Testis (tissue), 3 donors: ENCODE data around the gene NKX2-3. TPM values are rescaled to one million over a fixed set of nuclear protein-coding genes. Genes with fewer than 3 reads are reported as not detected.

Source experiments
- DNase-seq: peaks from one replicate; pipeline ENCODE4 v3.0.0-alpha.2; 2019
- H3K27ac ChIP-seq, 2 donors: fragments of 200-600 bp; sonication (generic); one replicate each; pipeline ENCODE4 v1.5.1; 2019
- H3K27me3 ChIP-seq: fragments of 200-600 bp; sonication (generic); one replicate; pipeline ENCODE4 v1.5.1; 2019
- H3K36me3 ChIP-seq: fragments of 200-600 bp; sonication (generic); one replicate; pipeline ENCODE4 v1.5.1; 2017; ENCODE audit warnings: low read depth; ENCODE audit errors: missing control alignments
- H3K4me1 ChIP-seq: fragments of 200-600 bp; sonication (generic); one replicate; pipeline ENCODE4 v1.5.1; 2019
- H3K4me3 ChIP-seq, 2 donors: fragments of 200-600 bp; sonication (generic); one replicate each; pipeline ENCODE4 v1.5.1; 2017 to 2019
- H3K9me3 ChIP-seq: fragments of 200-600 bp; sonication (generic); one replicate; pipeline ENCODE4 v1.5.1; 2017
- POLR2A ChIP-seq: fragments of 450-650 bp; IDR thresholded peaks from one replicate; pipeline ENCODE4 v1.6.1; 2017; ENCODE audit warnings: antibody characterized with exemption, mild to moderate bottlenecking, moderate library complexity
- WGBS, 2 donors: methylation state at CpG; one replicate each; pipeline ENCODE4 v1.1.5; 2018; 5-methylcytosine and 5-hydroxymethylcytosine counted together
- intact Hi-C: fragments of 100-400 bp; cut with DNase I; formaldehyde crosslinking; loops from one replicate; pipeline ENCODE4 v1.15.1; 2023; ENCODE audit warnings: low total_unique reads
- polyA plus RNA-seq: library from polyadenylated mRNA; stranded (reverse); fragments of 350-450 nt; fragmentation: Illumina TruSeq; extraction: RNeasy Lipid Tissue Mini Kit (QIAGEN cat#74804); gene quantifications from one replicate; pipeline ENCODE4 v1.2.3, GENCODE V29; 2014; ENCODE audit warnings: low read depth, low replicate concordance; ENCODE audit not compliant: insufficient read depth
- total RNA-seq, 2 donors: library from RNA; depleted of rRNA; stranded (reverse); fragments of >200 nt; gene quantifications; one replicate each; pipeline ENCODE4 v1.2.3, GENCODE V29; 2016
- TF ChIP-seq, protein P1 (sequence below), 3 experiments: fragments of 450-650 bp in 2 of 3; fragments of 200-600 bp in 1 of 3; sonication (generic) in 1 of 3; IDR thresholded peaks; one replicate each; pipeline ENCODE4 v1.5.1; 2016 to 2019; ENCODE audit warnings: antibody characterized with exemption in 3 of 3, mild to moderate bottlenecking in 2 of 3, moderate library complexity in 1 of 3

Gene NKX2-3
- total and polyA plus RNA-seq, 3 donors from 2014 or later = 0.16 to 0.24 (median 0.19) TPM

DNA sequence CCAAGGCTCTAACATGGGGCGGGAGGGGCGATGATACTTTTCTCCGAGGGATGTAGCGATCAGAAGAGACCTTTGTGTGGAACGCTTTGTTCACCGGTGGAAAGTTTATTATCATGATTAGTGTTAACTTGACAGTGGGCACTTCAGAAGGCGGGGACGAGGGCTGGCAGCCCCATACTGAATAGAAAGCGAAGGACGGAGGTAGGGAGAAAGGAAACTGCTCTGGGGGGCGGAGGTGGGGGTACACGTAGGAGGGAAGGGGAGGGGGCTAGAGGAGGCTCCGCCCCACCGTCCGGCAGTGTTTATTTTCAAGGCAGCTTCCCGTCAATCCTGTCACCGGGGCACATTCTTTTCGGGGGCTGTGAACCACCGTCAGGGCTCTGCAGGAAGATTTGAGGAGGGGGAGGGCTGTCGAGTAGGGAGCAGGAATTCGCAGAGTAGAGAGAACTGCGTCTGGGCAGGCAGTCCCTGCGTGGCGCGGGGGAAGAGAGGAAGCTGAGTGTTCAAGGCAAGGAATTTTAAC lies 9.4 kb upstream of the NKX2-3 start:
- intact Hi-C loops = no loop called here
- Histone ChIP-seq H3K27ac (no peak overlapping the region), H3K36me3 (no peaks in the 10 kb centered on the region), H3K4me1 (no peaks in the 10 kb centered on the region), H3K9me3 (no peaks in the 10 kb centered on the region), H3K4me3 (peak overlapping the region in 1 of 2 donors; percentile 3), H3K27me3 (no peaks in the 10 kb centered on the region)
- 1 to 2% methylated on average over 24 to 25 of the region's 25 CpGs for WGBS, 2 donors
- DNase-seq = no peak
- TF ChIP-seq POLR2A = no peak
- TF ChIP-seq, protein P1, sequence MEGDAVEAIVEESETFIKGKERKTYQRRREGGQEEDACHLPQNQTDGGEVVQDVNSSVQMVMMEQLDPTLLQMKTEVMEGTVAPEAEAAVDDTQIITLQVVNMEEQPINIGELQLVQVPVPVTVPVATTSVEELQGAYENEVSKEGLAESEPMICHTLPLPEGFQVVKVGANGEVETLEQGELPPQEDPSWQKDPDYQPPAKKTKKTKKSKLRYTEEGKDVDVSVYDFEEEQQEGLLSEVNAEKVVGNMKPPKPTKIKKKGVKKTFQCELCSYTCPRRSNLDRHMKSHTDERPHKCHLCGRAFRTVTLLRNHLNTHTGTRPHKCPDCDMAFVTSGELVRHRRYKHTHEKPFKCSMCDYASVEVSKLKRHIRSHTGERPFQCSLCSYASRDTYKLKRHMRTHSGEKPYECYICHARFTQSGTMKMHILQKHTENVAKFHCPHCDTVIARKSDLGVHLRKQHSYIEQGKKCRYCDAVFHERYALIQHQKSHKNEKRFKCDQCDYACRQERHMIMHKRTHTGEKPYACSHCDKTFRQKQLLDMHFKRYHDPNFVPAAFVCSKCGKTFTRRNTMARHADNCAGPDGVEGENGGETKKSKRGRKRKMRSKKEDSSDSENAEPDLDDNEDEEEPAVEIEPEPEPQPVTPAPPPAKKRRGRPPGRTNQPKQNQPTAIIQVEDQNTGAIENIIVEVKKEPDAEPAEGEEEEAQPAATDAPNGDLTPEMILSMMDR (IDR thresholded peaks at IDR 0.05) = no peak

DNA sequence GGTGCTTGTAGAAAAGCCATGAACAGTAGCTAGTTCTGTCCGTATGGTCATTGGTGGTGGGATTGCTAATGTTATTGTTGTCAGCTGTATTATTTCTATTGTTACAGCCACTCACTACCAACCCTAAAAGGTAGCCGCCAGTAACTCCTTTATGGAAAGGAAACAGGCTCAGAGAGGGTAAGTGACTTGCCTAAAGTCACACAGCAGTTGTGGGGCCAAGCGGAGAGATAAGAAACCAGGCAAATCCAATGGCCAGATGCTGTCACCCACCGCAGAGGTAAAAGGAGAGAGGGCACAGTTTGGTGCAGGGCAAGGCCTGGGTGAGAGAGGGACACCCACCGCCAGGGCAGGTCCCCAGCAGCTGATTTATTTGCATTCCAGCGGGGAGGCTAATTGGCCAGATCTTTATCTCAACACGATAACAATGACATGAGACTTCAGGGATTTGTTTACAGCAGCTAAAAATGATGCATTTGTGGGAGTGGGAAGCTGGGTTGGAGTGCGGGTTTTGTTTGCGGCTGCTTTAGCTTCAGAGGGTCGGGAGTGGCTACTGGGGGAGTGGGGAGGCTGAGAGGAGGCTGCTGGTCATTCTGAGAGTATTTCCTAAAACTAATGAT lies 8.6 kb upstream of the NKX2-3 start:
- H3K27ac ChIP-seq = no peak overlapping the region
- no peak for DNase-seq
- H3K36me3 ChIP-seq = no peaks in the 10 kb centered on the region
- 22 to 26% methylated on average over 10 of the region's 10 CpGs for WGBS, 2 donors
- H3K4me1 ChIP-seq = no peaks in the 10 kb centered on the region
- no peak for TF ChIP-seq POLR2A
- TF ChIP-seq, protein P1 (IDR thresholded peaks at IDR 0.05) = no peak
- H3K27me3 ChIP-seq = no peaks in the 10 kb centered on the region
- H3K4me3 ChIP-seq = no peak overlapping the region
- H3K9me3 ChIP-seq = no peaks in the 10 kb centered on the region
- intact Hi-C loops = no loop called here

DNA sequence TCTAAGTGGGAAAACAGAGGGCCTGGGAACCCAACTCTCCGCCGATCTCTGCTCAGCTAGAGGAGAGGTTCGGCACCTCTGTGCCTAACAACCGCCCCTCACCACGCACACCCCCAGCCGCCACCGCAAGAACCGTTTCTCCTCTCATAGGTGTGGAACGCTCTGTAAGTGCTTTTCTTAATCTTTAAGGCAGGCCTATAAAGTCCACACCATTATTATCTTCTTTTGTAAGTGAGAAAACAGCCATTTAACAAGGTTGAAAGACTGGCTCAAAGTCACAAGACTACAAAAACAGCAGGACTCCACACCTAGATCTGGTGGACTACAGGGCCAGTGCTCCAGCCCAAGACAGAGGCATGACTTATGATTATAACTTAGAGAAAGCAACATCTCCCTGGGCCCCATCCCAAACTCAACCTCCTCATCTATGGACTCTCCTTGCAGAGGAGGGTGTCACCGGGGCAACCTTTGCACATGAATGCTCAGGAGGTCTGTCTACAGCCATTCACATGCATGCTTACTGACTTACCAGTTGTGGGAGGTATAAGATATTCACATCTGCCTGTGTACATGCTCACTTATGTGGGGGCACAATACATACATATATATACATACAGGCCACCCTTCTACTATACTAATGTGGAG lies 7.9 kb upstream of the NKX2-3 start:
- intact Hi-C loops = no loop called here
- Histone ChIP-seq H3K27me3 (no peaks in the 10 kb centered on the region), H3K9me3 (no peaks in the 10 kb centered on the region), H3K4me1 (no peaks in the 10 kb centered on the region), H3K4me3 (no peak overlapping the region), H3K27ac (no peak overlapping the region), H3K36me3 (no peaks in the 10 kb centered on the region)
- TF ChIP-seq POLR2A = no peak
- TF ChIP-seq, protein P1 (IDR thresholded peaks at IDR 0.05) = no peak
- WGBS, 2 donors = 29 to 33% methylated on average over 10 of the region's 10 CpGs
- DNase-seq = no peak

DNA sequence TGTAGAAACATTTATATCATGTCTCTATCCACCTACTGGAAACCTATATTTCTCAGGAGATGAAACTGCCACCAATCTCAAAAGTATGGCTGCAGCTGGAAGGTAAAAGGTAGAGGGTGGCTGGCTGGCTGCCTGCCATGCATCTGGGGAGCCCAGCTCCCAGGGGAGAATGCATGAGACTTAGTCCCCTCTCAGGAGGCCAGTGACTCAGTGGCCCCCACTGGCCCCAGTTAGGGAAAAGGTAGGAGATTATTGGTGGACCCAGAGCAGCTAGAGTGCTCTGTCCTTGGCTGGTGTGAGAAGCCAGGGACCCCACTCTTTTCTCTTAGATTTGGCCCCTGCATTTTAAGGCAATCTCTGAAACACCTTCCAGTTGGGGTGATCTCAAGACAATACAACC lies 6.8 kb upstream of the NKX2-3 start:
- intact Hi-C loops = no loop called here
- Histone ChIP-seq H3K36me3 (no peaks in the 10 kb centered on the region), H3K4me3 (no peak overlapping the region), H3K27ac (no peak overlapping the region), H3K9me3 (no peaks in the 10 kb centered on the region), H3K27me3 (peaks cover 4% of the 10 kb centered on the region), H3K4me1 (no peaks in the 10 kb centered on the region)
- no peak for DNase-seq
- TF ChIP-seq, protein P1 (IDR thresholded peaks at IDR 0.05) = no peak
- TF ChIP-seq POLR2A = no peak
